GM12873 (cell line): Measurements from ENCODE around the gene NGFR.

Source experiments
- TF ChIP-seq, protein P1 (sequence below): IDR thresholded peaks from 2 replicates; pipeline ENCODE4 v1.5.1; 2012; ENCODE audit warnings: low read depth, mild to moderate bottlenecking, moderate library complexity, low read length, control low read depth; ENCODE audit not compliant: insufficient read depth; ENCODE audit errors: missing control alignments

Gene NGFR

DNA sequence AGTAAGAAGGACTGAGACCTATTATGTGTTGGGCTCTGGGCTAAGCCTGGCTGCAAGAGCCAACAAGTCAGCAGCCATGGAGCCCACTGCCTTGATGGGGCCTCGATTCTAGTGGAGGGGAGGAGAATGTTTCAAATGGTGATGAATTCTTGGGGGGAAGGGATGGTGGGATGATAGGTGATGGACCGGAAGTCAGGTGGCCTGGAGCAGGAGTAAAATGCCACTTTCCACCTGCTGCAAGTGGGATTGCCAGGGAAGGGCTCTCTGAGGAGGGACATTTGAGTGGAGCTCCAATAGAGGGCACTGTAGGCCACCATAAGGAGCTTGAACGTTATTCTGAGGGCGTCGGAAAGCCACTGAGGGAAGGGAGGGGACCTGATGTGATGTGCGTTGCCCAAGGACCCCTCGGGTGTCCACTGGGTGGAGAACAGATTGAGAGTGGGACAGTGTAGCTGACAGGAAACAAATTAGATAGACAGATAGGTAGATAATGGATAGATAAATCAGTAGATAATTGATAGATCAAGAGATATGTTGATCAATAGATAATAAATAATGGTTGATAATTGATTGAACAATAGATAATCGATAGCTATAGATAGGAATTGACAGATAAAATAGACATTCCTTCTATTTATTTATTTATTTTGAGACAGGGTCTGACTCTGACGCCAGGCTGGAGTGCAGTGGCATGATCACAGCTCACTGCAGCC lies 62.4 kb downstream of the NGFR start:
- TF ChIP-seq, protein P1, sequence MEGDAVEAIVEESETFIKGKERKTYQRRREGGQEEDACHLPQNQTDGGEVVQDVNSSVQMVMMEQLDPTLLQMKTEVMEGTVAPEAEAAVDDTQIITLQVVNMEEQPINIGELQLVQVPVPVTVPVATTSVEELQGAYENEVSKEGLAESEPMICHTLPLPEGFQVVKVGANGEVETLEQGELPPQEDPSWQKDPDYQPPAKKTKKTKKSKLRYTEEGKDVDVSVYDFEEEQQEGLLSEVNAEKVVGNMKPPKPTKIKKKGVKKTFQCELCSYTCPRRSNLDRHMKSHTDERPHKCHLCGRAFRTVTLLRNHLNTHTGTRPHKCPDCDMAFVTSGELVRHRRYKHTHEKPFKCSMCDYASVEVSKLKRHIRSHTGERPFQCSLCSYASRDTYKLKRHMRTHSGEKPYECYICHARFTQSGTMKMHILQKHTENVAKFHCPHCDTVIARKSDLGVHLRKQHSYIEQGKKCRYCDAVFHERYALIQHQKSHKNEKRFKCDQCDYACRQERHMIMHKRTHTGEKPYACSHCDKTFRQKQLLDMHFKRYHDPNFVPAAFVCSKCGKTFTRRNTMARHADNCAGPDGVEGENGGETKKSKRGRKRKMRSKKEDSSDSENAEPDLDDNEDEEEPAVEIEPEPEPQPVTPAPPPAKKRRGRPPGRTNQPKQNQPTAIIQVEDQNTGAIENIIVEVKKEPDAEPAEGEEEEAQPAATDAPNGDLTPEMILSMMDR = peak; percentile 76
